ENCODE measurements around the gene KCNJ14.

- TF ChIP-seq ZNF384 (IDR thresholded peaks at IDR 0.05), result no peak
- no peak for TF ChIP-seq ARNT (IDR thresholded peaks at IDR 0.05)
- no peak for TF ChIP-seq HDGF (IDR thresholded peaks at IDR 0.05; ENCODE audit: borderline replicate concordance)
- TF ChIP-seq NFRKB (IDR thresholded peaks at IDR 0.05), result no peak
- no peak for TF ChIP-seq CTBP1 (IDR thresholded peaks at IDR 0.05; ENCODE audit: borderline replicate concordance)
- no peak for TF ChIP-seq SP1 (IDR thresholded peaks at IDR 0.05)
- TF ChIP-seq FOXM1 (IDR thresholded peaks at IDR 0.05; ENCODE audit: borderline replicate concordance), result no peak
- no peak for TF ChIP-seq SUZ12 (IDR thresholded peaks at IDR 0.05)
- no peak for TF ChIP-seq PKNOX1 (IDR thresholded peaks at IDR 0.05)
Observed at GRCh38 chr19:48471836-48472235, 16.5 kb downstream of the KCNJ14 start.

All from HEK293T (cell line).